SK-N-SH (cell line): ENCODE measurements around the gene ELL3. TPM values are rescaled to one million over a fixed set of nuclear protein-coding genes. Genes with fewer than 3 reads are reported as not detected.
"Not testable (repeated sequence)": the region's sequence is repeated elsewhere in the genome, so short reads cannot be mapped to it uniquely, and the experiment has no call there.

Source experiments
- CTCF ChIA-PET: fragments of 300-600, 350-600 bp; formaldehyde crosslinking; extraction: SDS; loops from one replicate; lab custom pipeline; 2021; lab: Yijun Ruan, JAX
- POLR2A ChIA-PET: fragments of 350-600 bp; sonication (Branson Sonifier 250); formaldehyde crosslinking; extraction: SDS; loops from one replicate; lab custom pipeline; 2020; ENCODE audit warnings: antibody characterized with exemption, inconsistent platforms; lab: Yijun Ruan, JAX
- DNase-seq: peaks from one replicate; pipeline ENCODE4 v3.0.0; 2012
- H2AFZ ChIP-seq: fragments of 200-600 bp; sonication (generic); 2 replicates; pipeline ENCODE4 v1.8.1; 2016; ENCODE audit warnings: antibody characterized with exemption, mild to moderate bottlenecking, low read depth
- H3F3A ChIP-seq: fragments of 200-600 bp; sonication (generic); replicated peaks from 2 replicates; pipeline ENCODE3; 2016; ENCODE audit warnings: antibody characterized with exemption, mild to moderate bottlenecking; ENCODE audit not compliant: insufficient read depth
- H3K27ac ChIP-seq, 2 experiments: fragments of 200-500 bp in 1 of 2; fragments of 200-600 bp in 1 of 2; sonication (Bioruptor generic) in 1 of 2; sonication (generic), shearing (Covaris generic) in 1 of 2; 2 replicates each; pipeline versions ENCODE4 v1.5.1 to v1.6.1; 2014 to 2016; ENCODE audit warnings: low read depth in 2 of 2, inconsistent platforms in 1 of 2, low read length in 1 of 2, mild to moderate bottlenecking in 1 of 2, mixed read lengths in 1 of 2
- H3K27me3 ChIP-seq: fragments of 200-600 bp; sonication (generic), shearing (Covaris generic); 2 replicates; pipeline ENCODE4 v1.6.1; 2016; ENCODE audit warnings: mixed run types; ENCODE audit not compliant: insufficient read depth
- H3K36me3 ChIP-seq, 2 experiments: fragments of 200-500 bp in 1 of 2; fragments of 200-600 bp in 1 of 2; sonication (Bioruptor generic) in 1 of 2; sonication (generic) in 1 of 2; replicated peaks in 1 of 2; 2 replicates each; pipeline versions ENCODE3 to v1.5.1; 2014 to 2016; ENCODE audit warnings: low read length in 1 of 2, mild to moderate bottlenecking in 1 of 2; ENCODE audit not compliant: insufficient read depth in 2 of 2, control insufficient read depth in 1 of 2
- H3K4me1 ChIP-seq, 2 experiments: fragments of 200-500 bp in 1 of 2; fragments of 200-600 bp in 1 of 2; sonication (Bioruptor generic) in 1 of 2; sonication (generic), shearing (Covaris generic) in 1 of 2; 2 replicates each; pipeline versions ENCODE4 v1.5.1 to v1.6.1; 2014 to 2016; ENCODE audit warnings: low read depth in 1 of 2, low read length in 1 of 2, mixed run types in 1 of 2; ENCODE audit not compliant: insufficient read depth in 2 of 2, control insufficient read depth in 1 of 2
- H3K4me2 ChIP-seq: fragments of 200-600 bp; sonication (generic), shearing (Covaris generic); 2 replicates; pipeline ENCODE4 v1.6.1; 2017; ENCODE audit warnings: mixed run types
- H3K4me3 ChIP-seq, 2 experiments: fragments of 200-500 bp in 1 of 2; fragments of 200-600 bp in 1 of 2; sonication (Bioruptor generic) in 1 of 2; sonication (generic), shearing (Covaris generic) in 1 of 2; 2 replicates each; pipeline versions ENCODE4 v1.5.1 to v1.8.1; 2014 to 2016; ENCODE audit warnings: low read depth in 2 of 2, inconsistent platforms in 1 of 2, low read length in 1 of 2, mild to moderate bottlenecking in 1 of 2, mixed read lengths in 1 of 2, moderate library complexity in 1 of 2
- H3K79me2 ChIP-seq: fragments of 200-600 bp; sonication (generic); 2 replicates; pipeline ENCODE4 v1.8.1; 2017; ENCODE audit warnings: mild to moderate bottlenecking; ENCODE audit not compliant: insufficient read depth
- H3K9ac ChIP-seq: fragments of 200-600 bp; sonication (generic); 2 replicates; pipeline ENCODE4 v1.6.1; 2017; ENCODE audit warnings: mixed run types
- H3K9me2 ChIP-seq: fragments of 200-600 bp; sonication (generic); 2 replicates; pipeline ENCODE4 v1.6.1; 2017; ENCODE audit warnings: mixed run types
- H3K9me3 ChIP-seq: fragments of 200-600 bp; sonication (generic); 2 replicates; pipeline ENCODE4 v1.6.1; 2017; ENCODE audit warnings: mixed run types, mild to moderate bottlenecking, moderate library complexity
- H4K20me1 ChIP-seq: fragments of 200-600 bp; sonication (generic); 2 replicates; pipeline ENCODE4 v1.6.1; 2017; ENCODE audit warnings: mild to moderate bottlenecking, mixed run types; ENCODE audit not compliant: insufficient read depth
- CHD2 ChIP-seq: fragments of 150-350 bp; IDR thresholded peaks from 2 replicates; pipeline ENCODE4 v1.6.1; 2018; ENCODE audit warnings: low read length; ENCODE audit not compliant: partially characterized antibody
- EP300 ChIP-seq, 2 experiments: IDR thresholded peaks; 2 replicates each; pipeline versions ENCODE4 v1.4.0 to v1.6.1; 2012; ENCODE audit warnings: borderline replicate concordance in 1 of 2, low read depth in 1 of 2, low read length in 1 of 2
- MXI1 ChIP-seq: IDR thresholded peaks from 2 replicates; pipeline ENCODE4 v1.6.1; 2012; ENCODE audit warnings: mild to moderate bottlenecking, low read depth, low read length, improper control_type of control experiment
- POLR2AphosphoS5 ChIP-seq: IDR thresholded peaks from 2 replicates; pipeline ENCODE4 v1.6.1; 2012; ENCODE audit warnings: low read depth, low read length
- SIN3A ChIP-seq: IDR thresholded peaks from 2 replicates; pipeline ENCODE4 v1.6.1; 2012; ENCODE audit warnings: low read depth, mild to moderate bottlenecking, low read length, moderate library complexity, borderline replicate concordance
- TAF1 ChIP-seq: IDR thresholded peaks from 2 replicates; pipeline ENCODE4 v1.6.1; 2012; ENCODE audit warnings: low read depth, mild to moderate bottlenecking, low read length, moderate library complexity, borderline replicate concordance
- WGBS: methylation state at CpG from one replicate; pipeline ENCODE4 v1.1.6; 2017; ENCODE audit warnings: low lambda C conversion rate; 5-methylcytosine and 5-hydroxymethylcytosine counted together
- polyA plus RNA-seq, 3 experiments: library from polyadenylated mRNA; depleted of rRNA; stranded (reverse); fragments of >200 nt; gene quantifications; 2 replicates each; pipeline ENCODE4 v1.2.3, GENCODE V29; 2012
- TF ChIP-seq, protein P1 (sequence below): IDR thresholded peaks from 2 replicates; pipeline ENCODE4 v1.4.0; 2012; ENCODE audit warnings: low read depth

ELL3 gene
- polyA plus RNA-seq, 1 of the 3 experiments (the other 2 are of a cell fraction), result 0.67 TPM

DNA sequence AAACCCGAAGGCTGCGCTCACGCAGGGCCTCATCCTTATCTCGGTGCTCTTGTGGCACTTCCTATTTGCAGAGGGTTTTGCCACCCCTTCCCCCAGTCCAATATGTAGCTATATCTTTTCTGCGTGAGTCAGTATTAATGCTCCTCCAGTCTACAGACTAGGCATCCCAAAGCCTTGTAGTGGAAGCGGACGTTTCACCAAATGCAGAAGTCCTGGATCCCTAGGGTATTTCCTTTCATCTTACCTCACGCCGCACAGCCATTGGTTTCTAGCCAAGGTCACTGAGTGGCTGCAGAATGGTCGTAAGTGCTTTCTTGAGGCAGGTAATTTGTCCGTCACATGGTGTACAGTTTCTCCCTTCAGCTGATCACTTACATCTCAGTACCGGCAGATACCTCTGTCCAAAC is 29.9 kb downstream of the ELL3 start:
- 12% methylated on average over 11 of the region's 12 CpGs for WGBS
- H4K20me1 ChIP-seq, result peaks cover 47% of the 10 kb centered on the region
- H3F3A ChIP-seq, H3K27me3 ChIP-seq, H3K9me2 ChIP-seq, CTCF ChIA-PET, H3K4me1 ChIP-seq, H3K36me3 ChIP-seq, H3K9me3 ChIP-seq: not testable (repeated sequence)
- POLR2A ChIA-PET, result interaction anchor here (1.3 kb wide), 1 partner anchor 9 kb away, joined by 4 read pairs; no protein-coding TSS in a partner anchor
- peak; percentile 11 for DNase-seq
- peak overlapping the region; percentile 90 for H3K4me2 ChIP-seq
- peak overlapping the region; percentile 96 for H3K9ac ChIP-seq
- H3K4me3 ChIP-seq, result peak overlapping the region; percentile 65 to 66
- H2AFZ ChIP-seq, result 0 out of 2 replicates have a peak overlapping the region, but pooled peaks have one; percentile 72
- H3K79me2 ChIP-seq, result peaks cover 57% of the 10 kb centered on the region
- TF ChIP-seq MXI1, result peak; percentile 51
- peak overlapping the region; percentile 79 to 91 for H3K27ac ChIP-seq

DNA sequence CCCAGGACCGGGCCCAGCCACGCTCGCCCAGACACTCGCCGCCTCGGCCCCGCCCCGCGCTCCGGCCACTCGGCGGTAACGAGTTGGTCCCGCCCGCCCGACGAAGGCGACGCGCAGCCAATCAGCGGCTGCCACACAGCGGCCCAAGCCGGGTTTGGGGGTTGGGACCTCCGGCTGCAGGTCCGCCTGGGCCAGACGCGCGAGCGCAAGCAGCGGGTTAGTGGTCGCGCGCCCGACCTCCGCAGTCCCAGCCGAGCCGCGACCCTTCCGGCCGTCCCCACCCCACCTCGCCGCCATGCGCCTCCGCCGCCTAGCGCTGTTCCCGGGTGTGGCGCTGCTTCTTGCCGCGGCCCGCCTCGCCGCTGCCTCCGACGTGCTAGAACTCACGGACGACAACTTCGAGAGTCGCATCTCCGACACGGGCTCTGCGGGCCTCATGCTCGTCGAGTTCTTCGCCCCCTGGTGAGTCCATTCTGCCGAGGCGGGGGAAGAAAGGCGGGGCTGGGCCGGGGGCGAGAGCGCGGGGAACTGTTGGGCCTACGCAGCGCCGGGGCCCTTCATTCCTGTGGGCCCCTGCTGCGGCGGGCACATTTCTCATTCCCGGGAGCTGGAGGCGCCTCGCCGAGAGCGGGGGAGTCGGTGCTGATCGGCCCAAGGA is 30.4 kb downstream of the ELL3 start, which contains the start of gene PDIA3:
PDIA3 (plus strand) TSS at position 194 of the 658 bp plus-strand sequence; CDS start at position 296, 102 bp downstream.
- H3K79me2 ChIP-seq, result peaks cover 52% of the 10 kb centered on the region
- H3K27ac ChIP-seq, result peak within 1 kb of the TSS; percentile 79 to 91
- peak within 1 kb of the TSS; percentile 90 for H3K4me2 ChIP-seq
- POLR2A ChIA-PET, result interaction anchor here (0.5 to 1.3 kb wide), 6 partner anchors 9 to 681 kb away, joined by 3 to 5 read pairs (median 4); partner anchors contain the start of genes CTDSPL2, HYPK and SERINC4
- H3K9me3 ChIP-seq, H3K9me2 ChIP-seq, H3K36me3 ChIP-seq, H3K27me3 ChIP-seq, CTCF ChIA-PET, H3F3A ChIP-seq, H3K4me1 ChIP-seq: not testable (repeated sequence)
- peak within 1 kb of the TSS; percentile 89 for H2AFZ ChIP-seq
- DNase-seq, result peak; percentile 98
- H4K20me1 ChIP-seq, result peaks cover 41% of the 10 kb centered on the region
- TF ChIP-seq MXI1, result peak; percentile 59
- TF ChIP-seq CHD2, result peak; percentile 86
- peak; percentile 70 for TF ChIP-seq POLR2AphosphoS5
- peak; percentile 82; the same call in 1 of the 2 replicates for TF ChIP-seq TAF1
- TF ChIP-seq EP300 (IDR thresholded peaks at IDR 0.05; ENCODE audit: borderline replicate concordance in 1 of 2, low read depth in 1 of 2, low read length in 1 of 2), result 0 out of 4 replicates have a peak, but pooled peaks of 1 of the 2 experiments have one; percentile 36
- TF ChIP-seq SIN3A, result peak; percentile 47; the same call in 1 of the 2 replicates
- TF ChIP-seq, protein P1, sequence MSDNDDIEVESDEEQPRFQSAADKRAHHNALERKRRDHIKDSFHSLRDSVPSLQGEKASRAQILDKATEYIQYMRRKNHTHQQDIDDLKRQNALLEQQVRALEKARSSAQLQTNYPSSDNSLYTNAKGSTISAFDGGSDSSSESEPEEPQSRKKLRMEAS, result peak; percentile 56; the same call in 1 of the 2 replicates
- H3K4me3 ChIP-seq, result peak within 1 kb of the TSS; percentile 65 to 66
- WGBS, result 11% methylated on average over 25 of the region's 84 CpGs
- H3K9ac ChIP-seq, result peak within 1 kb of the TSS; percentile 96

DNA sequence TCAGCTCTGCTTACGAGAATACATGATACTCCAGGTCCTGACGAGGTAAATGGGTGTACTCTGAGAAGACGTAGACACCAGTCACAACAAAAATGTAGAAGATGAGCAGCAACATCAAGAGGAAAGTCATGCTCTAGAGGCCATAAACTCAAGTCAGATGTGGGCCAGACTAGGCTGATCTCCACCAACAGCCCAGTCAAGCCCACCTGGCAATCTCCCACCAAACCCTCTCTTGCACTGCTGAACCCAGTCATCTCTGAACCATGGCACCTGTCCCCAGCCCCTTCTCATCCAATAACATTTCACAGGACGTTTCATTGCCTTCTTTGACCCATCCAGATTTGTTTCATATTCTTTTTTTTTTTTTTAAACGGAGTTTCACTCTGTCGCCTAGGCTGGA is 41.4 kb downstream of the ELL3 start:
- no peak overlapping the region for H3K4me2 ChIP-seq
- CTCF ChIA-PET, result no interaction called here
- H3F3A ChIP-seq, result no peaks in the 10 kb centered on the region
- H3K27me3 ChIP-seq, result no peaks in the 10 kb centered on the region
- 72% methylated on average over 6 of the region's 6 CpGs for WGBS
- no peak overlapping the region for H2AFZ ChIP-seq
- no peak overlapping the region for H3K9ac ChIP-seq
- DNase-seq, result no peak
- H3K79me2 ChIP-seq, result no peaks in the 10 kb centered on the region
- no peaks in the 10 kb centered on the region for H3K9me2 ChIP-seq
- H4K20me1 ChIP-seq, result no peaks in the 10 kb centered on the region
- no peaks in the 10 kb centered on the region for H3K4me1 ChIP-seq
- H3K27ac ChIP-seq, result no peak overlapping the region
- POLR2A ChIA-PET, result no interaction called here
- TF ChIP-seq CHD2, result no peak
- H3K9me3 ChIP-seq, result no peaks in the 10 kb centered on the region
- H3K4me3 ChIP-seq, result no peak overlapping the region
- H3K36me3 ChIP-seq, result no peaks in the 10 kb centered on the region

DNA sequence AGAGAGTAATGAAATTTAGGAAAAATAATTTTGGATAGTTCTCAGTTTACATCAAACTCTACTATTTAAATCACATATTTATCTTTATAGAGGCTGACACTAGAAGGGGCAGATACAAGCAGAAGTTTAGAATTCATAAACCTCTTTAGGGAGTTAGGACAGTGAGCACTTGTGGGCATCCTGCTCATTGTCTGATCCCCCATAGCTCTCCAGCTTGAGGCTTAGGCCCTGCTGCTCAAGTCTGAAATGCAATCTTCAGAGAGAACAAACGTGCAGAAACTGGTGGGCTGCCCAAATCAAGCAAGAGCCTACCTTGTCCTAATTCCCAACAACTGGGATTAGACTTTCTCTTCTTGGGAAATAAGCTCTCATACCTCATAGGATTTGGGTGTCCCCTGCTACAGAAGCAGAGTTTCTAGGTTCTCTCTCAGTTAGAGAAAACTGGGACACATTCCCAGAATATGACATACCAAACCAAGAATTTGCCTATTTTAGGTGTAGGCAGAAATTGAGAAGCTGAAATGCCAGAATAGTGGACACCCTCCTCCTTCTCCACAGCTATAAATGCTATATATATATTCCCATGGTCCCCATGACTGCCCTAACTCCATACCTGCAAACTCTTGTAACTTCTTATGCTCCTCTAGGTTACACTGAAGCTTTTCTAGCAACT is 48.6 kb downstream of the ELL3 start:
- H3K9ac ChIP-seq, H2AFZ ChIP-seq, H3K79me2 ChIP-seq, H3K4me2 ChIP-seq, H3K9me2 ChIP-seq, H3K36me3 ChIP-seq, POLR2A ChIA-PET, H3F3A ChIP-seq, H3K27me3 ChIP-seq, H3K4me1 ChIP-seq, H4K20me1 ChIP-seq, CTCF ChIA-PET, H3K27ac ChIP-seq, DNase-seq, H3K9me3 ChIP-seq, H3K4me3 ChIP-seq: not testable (repeated sequence)
- 0% methylated on average over 1 of the region's 1 CpG for WGBS

- H3K4me1 ChIP-seq, H3K79me2 ChIP-seq, CTCF ChIA-PET, H3K4me3 ChIP-seq, H3K36me3 ChIP-seq, H2AFZ ChIP-seq, DNase-seq, POLR2A ChIA-PET, H3F3A ChIP-seq, H3K9ac ChIP-seq, H4K20me1 ChIP-seq, H3K9me3 ChIP-seq, H3K4me2 ChIP-seq, H3K9me2 ChIP-seq, H3K27me3 ChIP-seq, H3K27ac ChIP-seq: not testable (repeated sequence)
- WGBS, result 86% methylated on average over 1 of the region's 1 CpG
Observed at GRCh38 chr15:43726306-43726705, 50.5 kb downstream of the ELL3 start.
